Superior temporal gyrus (tissue), 1 donor: ENCODE data around the gene SLC25A39.
"Not testable (repeated sequence)": the region's sequence is repeated elsewhere in the genome, so short reads cannot be mapped to it uniquely, and the experiment has no call there.

Source experiments
- DNase-seq: peaks from one replicate; pipeline ENCODE4 v3.0.0-alpha.2; 2016; ENCODE audit errors: extremely low spot score

SLC25A39 gene

DNA sequence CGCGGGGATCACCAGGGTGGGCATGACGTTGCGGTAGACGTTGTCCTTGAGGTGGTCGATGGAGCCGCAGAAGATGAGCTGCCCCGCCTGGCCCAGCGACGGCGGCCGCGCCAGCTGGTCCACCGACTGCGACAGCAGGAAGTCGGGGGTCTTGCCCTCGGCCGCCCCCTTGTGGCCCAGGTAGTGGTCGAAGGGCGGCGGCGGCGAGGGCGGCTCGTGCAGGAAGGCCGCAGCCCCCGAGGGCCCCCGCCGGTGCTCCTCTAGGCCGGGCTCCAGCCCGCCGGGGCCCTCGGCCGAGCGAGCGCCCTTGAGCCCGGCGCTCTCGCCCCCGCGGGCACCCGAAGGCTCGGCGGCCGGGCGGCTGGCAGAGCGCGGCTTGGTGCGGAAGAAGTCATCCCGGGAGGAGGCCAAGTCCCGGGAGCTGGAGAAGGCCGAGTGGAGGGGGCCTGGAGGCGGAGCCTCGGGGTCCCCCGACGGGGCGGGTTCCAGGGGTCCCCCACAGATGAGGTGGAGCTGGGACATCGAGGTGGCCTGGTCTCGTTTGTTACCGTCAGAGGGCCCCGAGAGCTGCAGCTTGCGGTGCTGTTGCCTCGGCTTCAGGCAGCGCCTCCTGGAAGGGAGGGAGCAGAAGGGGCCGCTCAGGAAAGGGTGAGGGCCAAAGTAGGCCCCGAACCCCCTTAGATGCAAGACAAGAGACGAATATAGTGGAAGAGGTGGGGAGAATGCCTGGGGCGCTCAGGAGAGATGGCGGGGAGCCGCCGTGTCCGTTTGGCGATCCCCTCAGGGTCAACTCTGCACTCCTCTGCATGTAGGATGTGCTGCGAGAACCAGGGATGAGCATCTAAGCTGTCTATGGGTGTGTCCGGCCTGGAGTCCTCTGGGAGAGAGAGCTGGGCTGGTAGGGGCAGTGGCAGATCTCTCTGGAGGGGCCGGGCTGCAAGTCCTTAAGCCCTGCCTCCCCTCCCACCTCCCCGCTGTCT, 30.2 kb upstream of the SLC25A39 start:
- no peak for DNase-seq

DNA sequence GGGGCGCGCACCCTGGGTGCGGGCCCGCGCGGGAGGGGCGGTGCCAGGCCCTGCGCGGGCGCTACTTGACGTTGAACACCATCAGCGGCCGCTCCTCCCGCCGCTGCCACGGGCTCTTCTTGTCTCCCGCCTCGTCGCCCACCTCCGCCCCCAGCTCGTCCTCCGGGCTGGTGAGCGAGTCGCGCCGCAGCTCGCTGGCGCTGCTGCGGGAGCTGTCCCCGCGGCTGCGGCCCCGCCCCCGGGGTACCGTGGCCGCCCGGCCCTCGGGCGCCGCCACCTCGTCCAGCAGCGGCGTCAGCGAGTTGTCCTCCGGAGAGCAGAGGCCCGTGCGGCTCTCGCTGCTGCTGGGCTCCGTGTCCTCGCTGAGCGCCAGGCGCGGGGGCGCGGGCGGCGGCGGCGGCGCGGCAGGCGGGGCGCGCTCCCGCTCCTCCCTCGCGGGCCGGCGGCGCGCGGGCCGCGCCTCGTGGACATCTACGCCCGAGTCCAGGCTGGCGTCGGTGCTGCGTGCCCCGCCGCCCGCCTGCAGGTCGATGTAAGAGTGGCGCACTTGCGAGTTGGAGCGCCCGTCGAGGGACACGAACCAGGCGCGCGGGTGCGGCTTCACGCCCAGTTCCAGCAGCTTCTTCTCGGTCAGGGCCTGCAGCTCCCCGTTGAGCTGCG, 29.2 kb upstream of the SLC25A39 start:
- DNase-seq, result no peak

DNA sequence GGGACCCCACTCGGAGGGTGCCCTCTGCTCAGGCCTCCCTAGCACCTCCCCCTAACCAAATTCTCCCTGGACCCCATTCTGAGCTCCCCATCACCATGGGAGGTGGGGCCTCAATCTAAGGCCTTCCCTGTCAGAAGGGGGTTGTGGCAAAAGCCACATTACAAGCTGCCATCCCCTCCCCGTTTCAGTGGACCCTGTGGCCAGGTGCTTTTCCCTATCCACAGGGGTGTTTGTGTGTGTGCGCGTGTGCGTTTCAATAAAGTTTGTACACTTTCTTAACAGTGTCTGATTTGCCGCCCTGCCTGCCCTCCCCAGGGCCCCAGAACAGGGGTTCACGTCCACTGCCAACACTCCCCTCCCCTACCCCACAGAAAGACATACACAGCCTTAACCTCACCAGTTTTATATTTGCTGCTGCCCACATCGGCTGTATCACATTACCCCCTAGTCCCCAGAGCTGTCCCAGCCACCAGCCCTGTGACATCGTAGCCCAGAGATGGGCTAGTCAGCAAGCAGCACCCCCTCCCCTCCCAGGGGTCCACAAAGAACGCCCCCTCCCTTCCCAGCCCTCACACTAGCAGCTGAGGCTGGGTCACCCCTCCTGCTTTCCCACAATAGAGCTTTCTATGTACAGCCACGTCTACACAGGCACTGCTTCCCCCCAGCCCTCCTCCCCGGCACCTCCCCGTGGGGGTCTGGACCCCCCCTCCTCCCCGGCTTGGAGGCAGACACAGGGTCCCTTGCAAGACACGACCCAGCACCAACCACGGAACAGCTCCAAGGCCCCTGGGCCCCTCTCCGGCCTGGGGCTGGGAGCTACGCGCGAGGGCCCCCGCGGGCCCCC, 28.4 kb upstream of the SLC25A39 start:
- no peak for DNase-seq

DNA sequence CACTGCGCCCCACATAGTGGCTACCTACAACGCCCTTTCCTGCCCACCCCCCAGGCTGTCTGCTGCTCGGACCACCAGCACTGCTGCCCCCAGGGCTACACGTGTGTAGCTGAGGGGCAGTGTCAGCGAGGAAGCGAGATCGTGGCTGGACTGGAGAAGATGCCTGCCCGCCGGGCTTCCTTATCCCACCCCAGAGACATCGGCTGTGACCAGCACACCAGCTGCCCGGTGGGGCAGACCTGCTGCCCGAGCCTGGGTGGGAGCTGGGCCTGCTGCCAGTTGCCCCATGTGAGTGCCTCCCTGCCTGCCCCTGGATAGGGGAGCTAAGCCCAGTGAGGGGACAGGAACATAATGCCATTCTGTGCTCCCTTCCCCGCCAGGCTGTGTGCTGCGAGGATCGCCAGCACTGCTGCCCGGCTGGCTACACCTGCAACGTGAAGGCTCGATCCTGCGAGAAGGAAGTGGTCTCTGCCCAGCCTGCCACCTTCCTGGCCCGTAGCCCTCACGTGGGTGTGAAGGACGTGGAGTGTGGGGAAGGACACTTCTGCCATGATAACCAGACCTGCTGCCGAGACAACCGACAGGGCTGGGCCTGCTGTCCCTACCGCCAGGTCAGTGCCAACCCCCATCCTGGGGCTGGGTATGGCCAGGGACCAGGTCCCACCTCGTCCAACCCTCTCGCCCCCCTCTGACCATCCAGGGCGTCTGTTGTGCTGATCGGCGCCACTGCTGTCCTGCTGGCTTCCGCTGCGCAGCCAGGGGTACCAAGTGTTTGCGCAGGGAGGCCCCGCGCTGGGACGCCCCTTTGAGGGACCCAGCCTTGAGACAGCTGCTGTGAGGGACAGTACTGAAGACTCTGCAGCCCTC, 27.6 kb upstream of the SLC25A39 start:
- no peak for DNase-seq

DNA sequence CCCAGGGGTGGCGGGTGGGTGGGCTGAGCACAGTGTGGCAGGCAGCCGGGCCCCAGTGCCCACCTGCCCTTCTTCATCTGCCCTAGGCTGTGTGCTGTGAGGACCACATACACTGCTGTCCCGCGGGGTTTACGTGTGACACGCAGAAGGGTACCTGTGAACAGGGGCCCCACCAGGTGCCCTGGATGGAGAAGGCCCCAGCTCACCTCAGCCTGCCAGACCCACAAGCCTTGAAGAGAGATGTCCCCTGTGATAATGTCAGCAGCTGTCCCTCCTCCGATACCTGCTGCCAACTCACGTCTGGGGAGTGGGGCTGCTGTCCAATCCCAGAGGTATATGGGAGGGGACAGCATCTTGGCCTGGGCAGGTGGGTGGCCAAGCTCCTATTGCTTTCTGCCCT, 26.8 kb upstream of the SLC25A39 start:
- no peak for DNase-seq

DNA sequence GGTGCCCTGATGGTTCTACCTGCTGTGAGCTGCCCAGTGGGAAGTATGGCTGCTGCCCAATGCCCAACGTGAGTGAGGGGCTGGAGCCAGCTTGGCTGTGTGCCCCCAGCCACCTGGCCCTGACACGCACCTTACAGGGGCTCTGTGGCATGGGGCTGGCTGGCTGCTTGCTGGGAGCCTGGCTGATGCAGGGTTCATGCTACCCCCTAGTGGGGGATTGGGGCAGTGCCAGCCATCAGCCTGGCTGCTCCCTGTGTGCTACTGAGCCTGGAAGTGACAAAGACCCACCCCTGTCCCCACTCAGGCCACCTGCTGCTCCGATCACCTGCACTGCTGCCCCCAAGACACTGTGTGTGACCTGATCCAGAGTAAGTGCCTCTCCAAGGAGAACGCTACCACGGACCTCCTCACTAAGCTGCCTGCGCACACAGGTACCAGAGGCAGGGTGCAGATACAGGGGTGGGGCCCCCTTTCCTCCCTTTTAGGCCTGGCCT, 26.2 kb upstream of the SLC25A39 start:
- DNase-seq, result peak; percentile 79

DNA sequence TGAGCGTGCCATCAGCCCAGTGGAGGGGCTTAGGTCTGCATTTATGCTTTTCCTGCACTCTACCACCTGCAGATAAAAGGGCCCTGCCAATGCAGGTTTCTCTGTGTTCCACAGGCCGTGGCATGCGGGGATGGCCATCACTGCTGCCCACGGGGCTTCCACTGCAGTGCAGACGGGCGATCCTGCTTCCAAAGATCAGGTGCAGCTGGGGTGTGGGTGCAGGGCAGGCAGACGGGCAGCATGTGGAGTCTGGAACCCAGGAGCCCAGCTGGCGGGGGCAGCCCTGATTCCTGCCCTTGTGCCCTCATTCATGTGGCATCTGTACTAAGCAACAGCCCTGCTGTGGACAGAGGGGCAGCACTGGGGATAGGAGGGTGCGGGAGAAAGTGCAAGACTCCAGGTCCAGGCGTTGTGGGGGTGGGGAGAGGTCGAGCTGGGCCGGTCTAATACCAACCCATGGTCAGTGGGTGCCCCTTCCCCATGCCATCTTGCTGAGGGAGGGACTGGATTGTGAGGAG, 25.0 kb upstream of the SLC25A39 start:
- no peak for DNase-seq

DNA sequence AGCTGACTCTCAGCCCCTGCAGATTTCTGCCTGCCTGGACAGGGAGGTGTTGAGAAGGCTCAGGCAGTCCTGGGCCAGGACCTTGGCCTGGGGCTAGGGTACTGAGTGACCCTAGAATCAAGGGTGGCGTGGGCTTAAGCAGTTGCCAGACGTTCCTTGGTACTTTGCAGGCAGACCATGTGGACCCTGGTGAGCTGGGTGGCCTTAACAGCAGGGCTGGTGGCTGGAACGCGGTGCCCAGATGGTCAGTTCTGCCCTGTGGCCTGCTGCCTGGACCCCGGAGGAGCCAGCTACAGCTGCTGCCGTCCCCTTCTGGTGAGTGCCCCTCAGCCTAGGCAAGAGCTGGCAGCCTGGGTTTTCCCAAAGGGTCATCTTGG, 24.4 kb upstream of the SLC25A39 start:
- no peak for DNase-seq

DNA sequence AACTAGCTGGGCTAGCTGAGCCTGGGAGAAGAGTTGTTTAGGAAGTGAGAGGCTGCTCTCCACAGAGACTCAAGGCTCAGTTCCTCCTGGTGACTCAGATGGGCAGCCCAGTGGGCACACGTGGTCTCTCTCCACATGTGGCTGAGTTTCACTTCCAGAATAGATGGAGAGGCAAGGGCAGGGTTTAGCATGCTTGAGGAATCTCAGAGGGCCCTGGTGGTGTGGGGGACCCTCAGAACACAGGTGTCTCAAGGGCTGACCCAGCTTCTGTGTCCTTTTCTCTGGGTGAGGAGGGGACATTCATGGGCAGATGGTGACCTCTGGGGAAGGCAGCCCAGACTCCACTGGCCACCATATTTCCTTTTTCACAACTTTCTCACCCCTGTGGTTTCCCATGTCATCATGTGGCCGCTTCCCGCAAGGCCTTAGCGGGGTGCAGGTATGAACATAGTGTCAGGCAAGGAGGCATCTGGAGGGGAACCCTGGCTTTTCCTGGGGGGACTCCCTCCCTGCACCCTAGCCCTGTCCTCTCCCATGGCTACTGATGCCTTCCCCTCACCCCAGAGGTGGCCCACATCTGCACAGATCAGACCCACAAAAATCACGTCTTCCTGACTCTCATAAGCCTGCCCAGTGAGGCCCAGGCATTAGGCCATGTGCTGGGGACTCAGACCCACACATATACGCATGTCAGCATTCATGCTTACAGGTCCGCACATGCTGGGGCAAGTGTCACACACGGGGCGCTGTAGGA, 23.8 kb upstream of the SLC25A39 start:
- peak; percentile 29 for DNase-seq

DNA sequence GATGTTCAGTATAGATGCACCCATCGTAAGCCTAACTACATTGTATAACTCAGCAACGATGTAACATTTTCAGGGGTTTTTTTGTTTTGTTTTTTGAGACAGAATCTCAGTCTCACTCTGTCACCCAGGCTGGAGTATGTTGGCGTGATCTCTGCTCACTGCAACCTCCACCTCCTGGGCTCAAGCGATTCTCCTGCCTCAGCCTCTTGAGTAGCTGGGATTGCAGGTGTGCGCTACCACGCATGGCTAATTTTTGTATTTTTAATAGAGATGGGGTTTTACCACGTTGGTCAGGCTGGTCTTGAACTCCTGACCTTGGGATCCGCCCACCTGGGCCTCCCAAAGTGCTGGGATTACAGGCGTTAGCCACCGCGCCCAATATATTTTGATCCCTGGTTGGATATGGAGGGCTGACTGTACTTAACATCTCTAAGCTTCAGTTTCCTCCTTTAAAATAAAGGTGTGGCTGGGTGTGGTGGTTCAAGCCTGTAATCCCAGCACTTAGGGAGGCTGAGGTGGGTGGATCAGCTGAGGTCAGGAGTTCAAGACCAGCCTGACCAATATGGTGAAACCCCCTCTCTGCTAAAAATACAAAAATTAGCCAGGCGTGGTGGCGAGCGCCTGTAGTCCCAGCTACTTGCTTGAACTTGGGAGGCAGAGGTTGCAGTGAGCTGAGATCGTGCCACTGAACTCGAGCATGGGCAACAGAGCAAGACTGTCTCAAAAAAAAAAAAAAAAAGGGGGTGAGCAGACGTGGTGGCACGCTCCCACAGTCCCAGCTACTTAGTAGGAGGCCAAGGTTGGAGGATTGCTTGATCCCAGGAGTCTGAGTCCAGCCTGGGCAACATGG, 22.8 kb upstream of the SLC25A39 start:
- DNase-seq, result not testable (repeated sequence)

DNA sequence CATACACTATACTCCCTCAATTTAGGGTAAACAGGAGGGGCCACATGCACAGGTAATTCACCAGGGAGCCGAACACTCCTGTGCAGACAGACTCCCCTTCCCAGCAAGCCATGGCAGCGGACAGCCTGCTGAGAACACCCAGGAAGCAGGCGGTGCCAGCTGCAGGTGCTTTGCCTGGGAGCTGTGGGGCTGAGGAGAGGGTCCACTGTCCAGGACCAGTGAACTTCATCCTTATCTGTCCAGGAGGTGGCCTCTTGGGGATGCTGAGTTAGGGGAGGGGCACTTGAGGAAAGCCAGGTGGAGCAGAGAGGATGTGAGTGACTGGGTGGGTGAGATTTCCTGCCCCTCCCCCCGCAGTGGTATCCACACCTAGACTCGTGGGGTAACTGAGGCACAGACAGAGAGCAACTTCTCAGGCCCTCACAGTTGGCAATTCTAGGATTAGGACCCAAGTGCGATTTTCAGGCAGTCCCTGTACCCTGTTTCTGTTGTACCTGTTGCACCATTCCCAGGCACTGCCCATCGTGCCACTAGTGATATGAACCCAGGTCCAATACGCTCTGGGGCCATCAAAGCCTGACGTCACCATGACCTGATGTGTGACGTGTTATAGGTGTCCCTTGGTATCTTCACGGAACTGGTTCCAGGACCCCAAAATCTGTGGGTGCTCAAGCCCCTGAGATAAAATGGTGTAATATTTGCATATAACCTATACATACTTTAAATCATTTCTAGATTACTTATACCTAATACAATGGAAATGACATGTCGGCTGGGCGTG, 21.6 kb upstream of the SLC25A39 start:
- DNase-seq, result no peak

DNA sequence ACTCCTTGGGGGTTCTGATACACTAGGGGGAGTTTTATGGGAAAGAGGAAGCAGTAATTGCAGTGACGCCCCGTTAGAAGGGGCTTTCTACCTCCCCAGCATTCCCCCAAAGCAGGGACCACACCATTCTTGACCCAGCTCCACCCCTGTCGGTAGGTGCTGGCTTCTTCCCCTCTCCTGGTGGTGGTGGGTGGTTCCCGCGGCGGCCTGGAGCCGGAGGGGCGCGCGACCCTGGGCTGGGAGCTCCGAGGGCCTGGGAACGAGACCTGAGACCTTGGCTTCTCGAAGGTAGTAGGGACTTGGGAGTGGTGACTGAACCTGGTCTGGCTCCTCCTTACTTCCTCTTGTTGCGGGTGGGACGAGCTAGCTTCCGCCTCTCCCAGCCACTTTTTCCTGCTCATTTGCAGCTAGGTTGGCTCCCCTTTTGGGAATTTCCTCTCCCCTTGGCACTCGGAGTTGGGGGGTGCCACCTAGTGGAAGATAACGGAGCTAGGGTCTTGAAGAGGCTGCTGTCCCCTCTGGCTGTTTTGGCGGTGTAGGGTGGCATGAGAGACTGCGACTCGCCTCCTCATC, 20.9 kb upstream of the SLC25A39 start:
- DNase-seq, result peak; percentile 76

DNA sequence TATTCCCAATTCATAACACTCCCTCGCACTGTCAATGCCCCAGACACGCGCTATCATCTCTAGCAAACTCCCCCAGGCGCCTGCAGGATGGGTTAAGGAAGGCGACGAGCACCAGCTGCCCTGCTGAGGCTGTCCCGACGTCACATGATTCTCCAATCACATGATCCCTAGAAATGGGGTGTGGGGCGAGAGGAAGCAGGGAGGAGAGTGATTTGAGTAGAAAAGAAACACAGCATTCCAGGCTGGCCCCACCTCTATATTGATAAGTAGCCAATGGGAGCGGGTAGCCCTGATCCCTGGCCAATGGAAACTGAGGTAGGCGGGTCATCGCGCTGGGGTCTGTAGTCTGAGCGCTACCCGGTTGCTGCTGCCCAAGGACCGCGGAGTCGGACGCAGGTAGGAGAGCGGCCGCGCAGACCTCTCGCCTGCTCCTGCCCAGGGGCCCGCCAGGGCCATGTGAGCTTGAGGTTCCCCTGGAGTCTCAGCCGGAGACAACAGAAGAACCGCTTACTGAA, 20.4 kb upstream of the SLC25A39 start, which contains the start of gene GRN:
Gene GRN (plus strand): TSS at position 364 of the 515 bp plus-strand sequence. CDS start 3,863 bp downstream, outside the sequence.
- DNase-seq, result peak; percentile 100

DNA sequence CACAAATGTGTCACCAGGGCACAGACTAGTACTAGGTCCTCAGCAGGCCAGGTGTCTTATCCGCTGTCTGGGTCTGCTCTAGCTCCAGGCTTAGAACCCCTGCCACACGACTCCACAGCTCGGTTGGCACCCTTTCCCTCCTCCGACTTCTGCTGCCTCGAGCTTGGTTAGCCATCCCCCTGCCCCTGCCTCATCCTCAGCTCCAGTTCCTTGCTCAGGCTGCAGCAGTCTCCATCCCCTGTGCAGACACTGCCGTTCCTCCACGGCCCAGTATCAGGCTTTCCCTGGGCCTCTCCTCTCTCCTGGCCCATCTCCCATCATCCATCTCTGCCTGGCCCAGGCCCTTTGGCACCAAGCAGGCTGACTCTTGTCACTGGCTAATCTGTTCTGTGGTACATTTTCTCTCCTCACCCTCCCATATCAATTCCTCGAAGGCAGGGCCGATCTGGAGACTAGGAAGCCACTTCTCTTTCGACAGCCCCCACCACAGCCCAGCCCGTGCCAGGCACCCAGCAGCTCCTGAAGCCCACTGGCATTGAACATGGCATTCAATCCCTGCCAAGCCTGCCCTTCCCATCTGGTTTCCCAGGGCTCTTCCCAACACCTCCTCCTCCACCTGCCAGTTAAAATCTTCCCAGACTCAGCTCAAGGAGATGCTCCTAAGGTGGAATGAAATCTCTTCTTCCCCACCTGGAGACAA, 19.0 kb upstream of the SLC25A39 start:
- no peak for DNase-seq

DNA sequence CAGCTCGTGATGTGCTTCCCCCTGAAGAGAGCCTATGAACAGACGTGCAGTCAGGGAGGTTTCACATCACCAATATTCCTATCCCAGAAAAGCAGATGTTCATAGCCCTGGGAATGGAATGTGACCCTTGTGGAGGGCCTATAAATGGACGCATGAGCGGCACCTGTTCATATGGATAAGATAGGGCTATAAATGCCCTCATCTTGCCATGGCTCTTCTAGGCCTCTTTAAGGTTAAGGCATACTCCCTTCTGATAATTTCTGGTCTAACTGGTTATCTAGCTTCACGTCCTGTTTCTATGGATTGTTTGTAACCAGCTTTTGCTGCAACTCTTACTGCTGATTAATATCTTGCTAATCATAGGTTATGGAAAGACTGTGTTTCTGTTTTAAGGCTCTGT, 15.9 kb upstream of the SLC25A39 start:
- not testable (repeated sequence) for DNase-seq

DNA sequence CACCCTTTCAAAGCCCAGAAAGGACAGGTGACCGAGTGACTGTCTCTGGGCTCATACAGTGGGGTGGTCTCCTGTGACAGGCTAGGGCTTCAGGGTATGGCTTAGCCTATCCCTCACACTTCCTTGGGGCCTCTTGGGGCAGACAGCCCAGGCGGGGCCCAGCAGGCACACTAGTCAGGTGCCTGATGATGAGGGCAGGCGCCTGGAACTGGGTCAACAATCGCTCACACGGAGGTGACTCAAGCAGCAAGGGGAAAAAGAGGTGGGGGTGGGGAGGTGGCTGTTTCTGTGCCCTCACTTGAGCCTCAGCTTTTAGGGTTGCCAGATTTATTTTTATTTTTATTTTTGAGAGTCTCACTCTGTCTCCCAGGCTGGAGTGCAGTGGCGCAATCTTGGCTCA, 14.1 kb upstream of the SLC25A39 start:
- no peak for DNase-seq

DNA sequence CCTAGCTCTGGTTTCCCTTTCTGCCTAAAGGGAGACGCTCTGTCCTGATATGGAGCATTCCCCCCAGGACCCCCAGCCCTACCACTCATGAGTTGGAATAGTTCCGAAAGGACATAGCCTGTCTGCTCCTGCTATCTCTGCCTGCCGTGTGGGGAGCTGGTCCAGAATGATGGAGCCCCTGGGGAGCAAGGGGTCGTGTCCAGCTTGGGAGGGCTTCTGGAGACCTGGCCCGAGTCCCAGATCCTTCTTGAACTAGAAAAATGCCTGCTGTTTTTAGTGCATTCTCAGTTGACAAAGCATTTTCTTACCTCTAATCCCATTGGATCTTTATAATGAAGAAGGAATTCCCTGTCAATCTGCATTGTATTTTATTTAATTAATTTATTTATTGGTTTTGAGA, 11.3 kb upstream of the SLC25A39 start:
- no peak for DNase-seq
